HepG2 (cell line): ENCODE results near the gene DIS3L2. TPM values are rescaled to one million over a fixed set of nuclear protein-coding genes. Genes with fewer than 3 reads are reported as not detected.

Source experiments
- ATAC-seq: fragments of 200-7000 bp; cut with Tn5 transposase; 3 replicates; pipeline ENCODE4 v1.9.1; 2020; ENCODE audit warnings: mild to moderate bottlenecking, moderate library complexity
- BruUV-seq: library from RNA; stranded (reverse); fragments of 400-500 nt; replicated peaks from 2 replicates; lab custom pipeline; 2021; lab: Mats Ljungman, UMichigan
- CTCF ChIA-PET: fragments of 300-600 bp; formaldehyde crosslinking; extraction: SDS; loops from one replicate; lab custom pipeline; 2021; ENCODE audit warnings: low total read pairs, inconsistent platforms, low intra/inter-chr PET ratio; lab: Yijun Ruan, JAX
- POLR2A ChIA-PET: fragments of 350-600 bp; sonication (Branson Sonifier 250); formaldehyde crosslinking; loops from one replicate; lab custom pipeline; 2020; ENCODE audit warnings: antibody characterized with exemption, inconsistent platforms; lab: Yijun Ruan, JAX
- DNase-seq: peaks from one replicate; pipeline ENCODE4 v3.0.0-alpha.2; 2015; ENCODE audit warnings: low spot score
- FAIRE-seq: peaks from 3 replicates; lab custom pipeline; 2011; peaks lifted over from hg19 to GRCh38; lab: Jason Lieb, UNC
- H2AFZ ChIP-seq: one replicate; pipeline ENCODE4 v1.6.1; 2011; ENCODE audit warnings: low read length, inconsistent platforms
- H3K27ac ChIP-seq: fragments of 300-600 bp; 3 replicates; pipeline ENCODE4 v1.8.0; 2011; ENCODE audit warnings: mixed run types, mild to moderate bottlenecking, mixed read lengths, low read length, inconsistent platforms; ENCODE audit not compliant: insufficient read depth; ENCODE audit errors: extremely low read length
- H3K27me3 ChIP-seq, 2 experiments: fragments of 200-600 bp in 1 of 2; 2 replicates in 1 of 2; 3 replicates in 1 of 2; pipeline versions ENCODE4 v1.6.0 to v1.8.0; 2011; ENCODE audit warnings: low read length in 2 of 2, mild to moderate bottlenecking in 2 of 2, moderate library complexity in 2 of 2, inconsistent platforms in 1 of 2; ENCODE audit not compliant: insufficient read depth in 2 of 2, control insufficient read depth in 1 of 2
- H3K36me3 ChIP-seq, 2 experiments: fragments of 200-600 bp in 1 of 2; replicated peaks in 1 of 2; 2 replicates in 1 of 2; 3 replicates in 1 of 2; pipeline versions ENCODE4 v1.5.1 to v1.8.0; 2011; ENCODE audit warnings: low read length in 2 of 2, inconsistent platforms in 1 of 2; ENCODE audit not compliant: insufficient read depth in 2 of 2, control insufficient read depth in 1 of 2
- H3K4me1 ChIP-seq: 2 replicates; pipeline ENCODE4 v1.5.1; 2012; ENCODE audit warnings: low read length, inconsistent platforms; ENCODE audit not compliant: insufficient read depth
- H3K4me2 ChIP-seq: 2 replicates; pipeline ENCODE4 v1.6.0; 2011; ENCODE audit warnings: low read depth, low read length, inconsistent platforms
- H3K4me3 ChIP-seq, 3 experiments: fragments of 200-600 bp in 1 of 3; sonication (generic), shearing (Covaris generic) in 1 of 3; replicated peaks in 1 of 3; 2 replicates each; pipeline ENCODE4 v1.5.1; 2011 to 2016; ENCODE audit warnings: low read length in 3 of 3, inconsistent platforms in 2 of 3, low read depth in 2 of 3, mild to moderate bottlenecking in 2 of 3, control low read depth in 1 of 3, mixed read lengths in 1 of 3; ENCODE audit not compliant: insufficient read depth in 1 of 3
- H3K79me2 ChIP-seq: one replicate; pipeline ENCODE4 v1.6.1; 2011; ENCODE audit warnings: low read length, inconsistent platforms; ENCODE audit not compliant: insufficient read depth
- H3K9ac ChIP-seq: 2 replicates; pipeline ENCODE4 v1.6.0; 2011; ENCODE audit warnings: mild to moderate bottlenecking, low read depth, low read length, inconsistent platforms; ENCODE audit not compliant: insufficient read depth
- H3K9me3 ChIP-seq: 2 replicates; pipeline ENCODE4 v1.5.1; 2012; ENCODE audit warnings: mild to moderate bottlenecking, low read length
- H4K20me1 ChIP-seq: 2 replicates; pipeline ENCODE4 v1.6.0; 2011; ENCODE audit warnings: inconsistent platforms, mild to moderate bottlenecking, low read length, moderate library complexity; ENCODE audit not compliant: insufficient read depth
- ATRX ChIP-seq: sonication (generic); formaldehyde crosslinking; IDR thresholded peaks from 2 replicates; pipeline ENCODE4 v1.4.0; 2020; ENCODE audit warnings: missing genetic modification reagents, borderline replicate concordance
- CC2D1A ChIP-seq: sonication (generic); formaldehyde crosslinking; IDR thresholded peaks from 2 replicates; pipeline ENCODE4 v1.8.1; 2023; ENCODE audit warnings: mild to moderate bottlenecking, missing genetic modification reagents
- MAFK ChIP-seq, 2 experiments: IDR thresholded peaks in 1 of 2; conservative IDR thresholded peaks in 1 of 2; 2 replicates each; pipeline ENCODE4 v1.6.1; 2011; ENCODE audit warnings: improper control_type of control experiment in 2 of 2, low read length in 2 of 2
- NCOA1 ChIP-seq: sonication (generic); formaldehyde crosslinking; IDR thresholded peaks from 2 replicates; pipeline ENCODE4 v1.9.0; 2021; ENCODE audit warnings: missing genetic modification reagents
- POLR2AphosphoS5 ChIP-seq: IDR thresholded peaks from 2 replicates; pipeline ENCODE4 v1.6.1; 2012; ENCODE audit warnings: low read depth, low read length
- REXO4 ChIP-seq: sonication (generic); formaldehyde crosslinking; IDR thresholded peaks from 2 replicates; pipeline ENCODE4 v1.8.0; 2022; ENCODE audit warnings: missing genetic modification reagents, mild to moderate bottlenecking, borderline replicate concordance
- TOE1 ChIP-seq: sonication (generic); formaldehyde crosslinking; IDR thresholded peaks from 2 replicates; pipeline ENCODE4 v1.4.0; 2020; ENCODE audit warnings: mild to moderate bottlenecking, missing genetic modification reagents
- ZNF672 ChIP-seq: sonication (generic); formaldehyde crosslinking; IDR thresholded peaks from 2 replicates; pipeline ENCODE4 v1.8.1; 2022; ENCODE audit warnings: missing genetic modification reagents
- ZNF747 ChIP-seq: sonication (generic); formaldehyde crosslinking; IDR thresholded peaks from 2 replicates; pipeline ENCODE4 v1.8.1; 2023; ENCODE audit warnings: missing genetic modification reagents, mild to moderate bottlenecking, borderline replicate concordance
- ZNF891 ChIP-seq: sonication (generic); formaldehyde crosslinking; IDR thresholded peaks from 2 replicates; pipeline ENCODE4 v1.5.0; 2020; ENCODE audit warnings: mild to moderate bottlenecking, missing genetic modification reagents
- ZSCAN21 ChIP-seq: sonication (generic); formaldehyde crosslinking; IDR thresholded peaks from 2 replicates; pipeline ENCODE4 v1.8.0; 2022; ENCODE audit warnings: mild to moderate bottlenecking, missing genetic modification reagents, moderate library complexity, borderline replicate concordance
- WGBS: methylation state at CpG from one replicate; pipeline ENCODE4 v1.1.6; 2017; ENCODE audit warnings: low lambda C conversion rate; 5-methylcytosine and 5-hydroxymethylcytosine counted together
- in situ Hi-C: cut with HindIII; loops from 2 replicates; pipeline ENCODE4 v1.10.0; 2017; ENCODE audit warnings: low pct_unique_long_range_greater_than_20kb; ENCODE audit not compliant: extremely low pct_ligation_motif_present
- intact Hi-C: fragments of 100-400 bp; cut with micrococcal nuclease; formaldehyde crosslinking; loops from one replicate; pipeline ENCODE4 v1.10.0; 2022; ENCODE audit not compliant: unreplicated experiment
- polyA plus RNA-seq, 8 experiments: library from polyadenylated mRNA; depleted of rRNA in 3 of 8; stranded (reverse) in 7 of 8; unstranded in 1 of 8; fragments of >200 nt; fragmentation: Illumina TruSeq in 4 of 8; extraction: Trizol in 4 of 8; gene quantifications; 2 replicates each; pipeline versions ENCODE4 v1.2.1 to v1.2.3, GENCODE V29; 2011 to 2016; ENCODE audit warnings: low read depth in 4 of 8, missing spikeins in 1 of 8, mixed read lengths in 1 of 8; ENCODE audit not compliant: insufficient read depth in 1 of 8
- total RNA-seq, 5 experiments: library from RNA; depleted of rRNA; stranded (reverse); fragments of >200 nt; fragmentation: Illumina TruSeq; extraction: Trizol; gene quantifications; 2 replicates each; pipeline ENCODE4 v1.2.3, GENCODE V29; 2016; ENCODE audit warnings: low read depth in 1 of 5
- TF ChIP-seq, protein P1 (sequence below): sonication (generic); formaldehyde crosslinking; IDR thresholded peaks from 2 replicates; pipeline ENCODE4 v1.5.1; 2020; ENCODE audit warnings: mild to moderate bottlenecking, missing genetic modification reagents
- TF ChIP-seq, protein P2 (sequence below): sonication (generic); formaldehyde crosslinking; IDR thresholded peaks from 2 replicates; pipeline ENCODE4 v1.4.0; 2020; ENCODE audit warnings: missing genetic modification reagents

The DIS3L2 gene
- total and polyA plus RNA-seq, 2 of the 13 experiments (the other 11 are each of a cell fraction or from before 2014, with no cell fraction given): 7.0 to 23.9 TPM

DNA sequence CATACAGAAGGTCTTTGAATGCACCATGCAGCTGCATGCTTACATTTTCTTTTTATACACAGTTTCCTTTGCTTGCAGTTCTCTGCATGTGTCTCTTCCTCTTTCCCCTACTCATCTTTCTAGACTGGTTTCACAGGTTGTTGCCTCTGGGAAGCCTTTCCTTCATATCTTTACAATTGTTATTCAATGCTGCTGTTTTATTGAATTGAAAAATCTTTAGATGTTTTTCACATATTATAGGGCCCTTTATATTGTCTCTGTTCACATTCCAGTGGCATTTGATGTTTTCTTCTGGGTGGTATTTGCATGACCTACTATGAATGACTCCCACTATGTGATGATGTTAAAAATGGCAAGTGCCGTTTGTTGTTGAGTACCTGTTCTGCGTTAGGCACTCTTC, 91.1 kb downstream of the DIS3L2 start:
- Histone ChIP-seq H3K4me3 (no peak overlapping the region), H3K4me2 (no peak overlapping the region), H3K9ac (no peak overlapping the region), H2AFZ (no peak overlapping the region), H3K36me3 (no peaks in the 10 kb centered on the region), H3K9me3 (no peaks in the 10 kb centered on the region)
- no peak for FAIRE-seq
- no peak for ATAC-seq
- BruUV-seq: no TSS peak
- CTCF ChIA-PET: no interaction called here
- in situ Hi-C loops: no loop called here
- TF ChIP-seq, protein P1, sequence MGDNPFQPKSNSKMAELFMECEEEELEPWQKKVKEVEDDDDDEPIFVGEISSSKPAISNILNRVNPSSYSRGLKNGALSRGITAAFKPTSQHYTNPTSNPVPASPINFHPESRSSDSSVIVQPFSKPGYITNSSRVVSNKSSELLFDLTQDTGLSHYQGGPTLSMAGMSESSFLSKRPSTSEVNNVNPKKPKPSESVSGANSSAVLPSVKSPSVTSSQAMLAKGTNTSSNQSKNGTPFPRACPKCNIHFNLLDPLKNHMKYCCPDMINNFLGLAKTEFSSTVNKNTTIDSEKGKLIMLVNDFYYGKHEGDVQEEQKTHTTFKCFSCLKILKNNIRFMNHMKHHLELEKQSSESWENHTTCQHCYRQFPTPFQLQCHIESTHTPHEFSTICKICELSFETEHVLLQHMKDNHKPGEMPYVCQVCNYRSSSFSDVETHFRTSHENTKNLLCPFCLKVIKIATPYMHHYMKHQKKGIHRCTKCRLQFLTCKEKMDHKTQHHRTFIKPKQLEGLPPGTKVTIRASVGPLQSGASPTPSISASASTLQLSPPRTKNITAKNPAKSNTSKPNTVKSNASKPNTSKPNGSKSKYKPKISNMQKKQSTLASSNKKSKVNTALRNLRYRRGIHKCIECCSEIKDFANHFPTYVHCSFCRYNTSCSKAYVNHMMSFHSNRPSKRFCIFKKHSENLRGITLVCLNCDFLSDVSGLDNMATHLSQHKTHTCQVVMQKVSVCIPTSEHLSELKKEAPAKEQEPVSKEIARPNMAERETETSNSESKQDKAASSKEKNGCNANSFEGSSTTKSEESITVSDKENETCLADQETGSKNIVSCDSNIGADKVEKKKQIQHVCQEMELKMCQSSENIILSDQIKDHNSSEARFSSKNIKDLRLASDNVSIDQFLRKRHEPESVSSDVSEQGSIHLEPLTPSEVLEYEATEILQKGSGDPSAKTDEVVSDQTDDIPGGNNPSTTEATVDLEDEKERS (CRISPR knock-in tag): no peak
- TF ChIP-seq CC2D1A (no peak), ZNF747 (CRISPR knock-in tag) (no peak), MAFK (conservative IDR thresholded peaks at IDR 0.05 in 1 of 2, IDR thresholded peaks at IDR 0.05 in 1 of 2; ENCODE audit: low read length in 2 of 2) (no peak), ZNF672 (CRISPR knock-in tag) (no peak), TOE1 (no peak), REXO4 (CRISPR knock-in tag) (no peak), ZNF891 (CRISPR knock-in tag) (no peak), NCOA1 (CRISPR knock-in tag) (no peak), POLR2AphosphoS5 (no peak), ATRX (CRISPR knock-in tag) (no peak), ZSCAN21 (CRISPR knock-in tag) (no peak)
- TF ChIP-seq, protein P2, sequence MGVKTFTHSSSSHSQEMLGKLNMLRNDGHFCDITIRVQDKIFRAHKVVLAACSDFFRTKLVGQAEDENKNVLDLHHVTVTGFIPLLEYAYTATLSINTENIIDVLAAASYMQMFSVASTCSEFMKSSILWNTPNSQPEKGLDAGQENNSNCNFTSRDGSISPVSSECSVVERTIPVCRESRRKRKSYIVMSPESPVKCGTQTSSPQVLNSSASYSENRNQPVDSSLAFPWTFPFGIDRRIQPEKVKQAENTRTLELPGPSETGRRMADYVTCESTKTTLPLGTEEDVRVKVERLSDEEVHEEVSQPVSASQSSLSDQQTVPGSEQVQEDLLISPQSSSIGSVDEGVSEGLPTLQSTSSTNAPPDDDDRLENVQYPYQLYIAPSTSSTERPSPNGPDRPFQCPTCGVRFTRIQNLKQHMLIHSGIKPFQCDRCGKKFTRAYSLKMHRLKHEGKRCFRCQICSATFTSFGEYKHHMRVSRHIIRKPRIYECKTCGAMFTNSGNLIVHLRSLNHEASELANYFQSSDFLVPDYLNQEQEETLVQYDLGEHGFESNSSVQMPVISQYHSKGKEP (CRISPR knock-in tag): no peak
- TF ChIP-seq, all 625 proteins: peak for 0
- Histone ChIP-seq H3K27me3 (no peaks in the 10 kb centered on the region), H4K20me1 (no peaks in the 10 kb centered on the region), H3K79me2 (no peaks in the 10 kb centered on the region), H3K27ac (no peak overlapping the region), H3K4me1 (no peaks in the 10 kb centered on the region)
- POLR2A ChIA-PET: no interaction called here
- intact Hi-C loops: no loop called here
- WGBS: 95% methylated on average over 2 of the region's 2 CpGs
- DNase-seq: no peak
